HCT116 (cell line): ENCODE data around the gene CPT2. TPM values are rescaled to one million over a fixed set of nuclear protein-coding genes. Genes with fewer than 3 reads are reported as not detected.

Experiments
- ATAC-seq: fragments of 200-7000 bp; cut with Tn5 transposase; 2 replicates; pipeline ENCODE4 v1.9.1; 2020; ENCODE audit warnings: mild to moderate bottlenecking, moderate library complexity
- BruUV-seq: library from RNA; stranded (reverse); fragments of 400-500 nt; replicated peaks from 2 replicates; lab custom pipeline; 2021; lab: Mats Ljungman, UMichigan
- CTCF ChIA-PET: fragments of 300-600 bp; sonication (Branson Sonifier 250); formaldehyde crosslinking; loops from one replicate; lab custom pipeline; 2021; ENCODE audit warnings: antibody characterized with exemption; lab: Charles Lee
- POLR2A ChIA-PET: fragments of 300-600, 350-600 bp; sonication (Branson Sonifier 250); formaldehyde crosslinking; loops from one replicate; lab custom pipeline; 2021; ENCODE audit warnings: antibody characterized with exemption; lab: Charles Lee
- RAD21 ChIA-PET, 2 experiments: fragments of 300-600 bp; sonication (Branson Sonifier 250); formaldehyde crosslinking; loops; one replicate each; lab custom pipeline; 2023; ENCODE audit warnings: low total read pairs in 2 of 2; ENCODE audit not compliant: uncharacterized antibody in 2 of 2, unreplicated experiment in 2 of 2, low non-redundant PET in 1 of 2; lab: Charles Lee
- DNase-seq: peaks from one replicate; pipeline ENCODE4 v3.0.0-alpha.2; 2010; ENCODE audit warnings: low read depth, low spot score
- H2AFZ ChIP-seq: fragments of 200-600 bp; shearing (Covaris generic), sonication (generic); 2 replicates; pipeline ENCODE4 v1.6.1; 2017; ENCODE audit warnings: low read depth, mixed run types, mixed read lengths, antibody characterized with exemption, low read length; ENCODE audit not compliant: poor library complexity, severe bottlenecking
- H3K27ac ChIP-seq: 2 replicates; pipeline ENCODE4 v1.5.1; 2012; ENCODE audit warnings: low read depth, low read length
- H3K27me3 ChIP-seq: fragments of 200-600 bp; sonication (generic); 2 replicates; pipeline ENCODE4 v1.6.1; 2016; ENCODE audit warnings: mixed run types, low read length, mixed read lengths; ENCODE audit not compliant: insufficient read depth
- H3K36me3 ChIP-seq, 2 experiments: fragments of 200-500 bp in 1 of 2; fragments of 200-600 bp in 1 of 2; sonication (Bioruptor generic) in 1 of 2; sonication (generic) in 1 of 2; 2 replicates each; pipeline versions ENCODE4 v1.5.1 to v1.6.1; 2014 to 2016; ENCODE audit warnings: low read length in 2 of 2, inconsistent platforms in 1 of 2, mixed read lengths in 1 of 2, mixed run types in 1 of 2; ENCODE audit not compliant: insufficient read depth in 2 of 2, control insufficient read depth in 1 of 2
- H3K4me1 ChIP-seq, 2 experiments: fragments of 200-600 bp in 1 of 2; sonication (generic) in 1 of 2; 2 replicates each; pipeline versions ENCODE4 v1.5.1 to v1.6.1; 2012 to 2017; ENCODE audit warnings: low read length in 2 of 2, inconsistent platforms in 1 of 2, mild to moderate bottlenecking in 1 of 2, mixed read lengths in 1 of 2, mixed run types in 1 of 2, moderate library complexity in 1 of 2; ENCODE audit not compliant: insufficient read depth in 2 of 2, control insufficient read depth in 1 of 2
- H3K4me2 ChIP-seq: fragments of 200-600 bp; sonication (generic); 2 replicates; pipeline ENCODE4 v1.6.1; 2017; ENCODE audit warnings: mixed run types, low read length, mixed read lengths
- H3K4me3 ChIP-seq, 2 experiments: fragments of 200-600 bp in 1 of 2; sonication (generic) in 1 of 2; replicated peaks in 1 of 2; 2 replicates each; pipeline ENCODE4 v1.5.1; 2011 to 2016; ENCODE audit warnings: low read length in 2 of 2, control low read depth in 1 of 2, low read depth in 1 of 2, mild to moderate bottlenecking in 1 of 2, mixed read lengths in 1 of 2, mixed run types in 1 of 2
- H3K79me2 ChIP-seq: fragments of 200-600 bp; sonication (generic); 2 replicates; pipeline ENCODE4 v1.6.1; 2017; ENCODE audit warnings: mild to moderate bottlenecking, mixed run types, low read length, moderate library complexity, mixed read lengths; ENCODE audit not compliant: insufficient read depth
- H3K9ac ChIP-seq: fragments of 200-600 bp; sonication (generic); 2 replicates; pipeline ENCODE4 v1.6.1; 2016; ENCODE audit warnings: low read length, mixed read lengths
- H3K9me2 ChIP-seq: fragments of 200-600 bp; sonication (generic), shearing (Covaris generic); 2 replicates; pipeline ENCODE4 v1.6.1; 2017; ENCODE audit warnings: mixed run types, mild to moderate bottlenecking, moderate library complexity; ENCODE audit not compliant: insufficient read depth
- H3K9me3 ChIP-seq, 2 experiments: fragments of 200-500 bp in 1 of 2; fragments of 200-600 bp in 1 of 2; sonication (Bioruptor generic) in 1 of 2; sonication (generic) in 1 of 2; 2 replicates each; pipeline ENCODE4 v1.6.1; 2014 to 2017; ENCODE audit warnings: low read length in 2 of 2, mixed read lengths in 2 of 2, inconsistent platforms in 1 of 2, low read depth in 1 of 2, mild to moderate bottlenecking in 1 of 2, mixed run types in 1 of 2, moderate library complexity in 1 of 2; ENCODE audit not compliant: control insufficient read depth in 1 of 2, insufficient read depth in 1 of 2
- H4K20me1 ChIP-seq: fragments of 200-600 bp; sonication (generic), shearing (Covaris generic); 2 replicates; pipeline ENCODE4 v1.6.1; 2017; ENCODE audit warnings: mixed run types, mild to moderate bottlenecking, moderate library complexity; ENCODE audit not compliant: insufficient read depth
- ATF3 ChIP-seq: IDR thresholded peaks from 2 replicates; pipeline ENCODE4 v1.6.1; 2012
- CBX3 ChIP-seq: IDR thresholded peaks from 2 replicates; pipeline ENCODE4 v1.6.1; 2012; ENCODE audit warnings: low read depth
- CEBPB ChIP-seq: IDR thresholded peaks from 2 replicates; pipeline ENCODE4 v1.6.1; 2012; ENCODE audit warnings: low read depth
- MAX ChIP-seq: IDR thresholded peaks from 2 replicates; pipeline ENCODE4 v1.6.1; 2012
- POLR2A ChIP-seq: IDR thresholded peaks from 2 replicates; pipeline ENCODE4 v1.7.0; 2011; ENCODE audit warnings: borderline replicate concordance; ENCODE audit not compliant: insufficient read depth, insufficient read length; ENCODE audit errors: extremely low read depth
- SRF ChIP-seq: IDR thresholded peaks from 2 replicates; pipeline ENCODE4 v1.6.1; 2012; ENCODE audit warnings: low read depth
- ZBTB33 ChIP-seq: IDR thresholded peaks from 2 replicates; pipeline ENCODE4 v1.6.1; 2011; ENCODE audit warnings: mild to moderate bottlenecking, low read length, moderate library complexity; ENCODE audit not compliant: insufficient replicate concordance; ENCODE audit errors: extremely low read depth
- ZNF274 ChIP-seq: fragments of 200-500 bp; sonication (Bioruptor generic); IDR thresholded peaks from 2 replicates; pipeline ENCODE4 v1.6.1; 2014; ENCODE audit warnings: mild to moderate bottlenecking, low read depth, low read length, inconsistent platforms
- intact Hi-C: fragments of 100-400 bp; cut with micrococcal nuclease; formaldehyde crosslinking; loops from 2 replicates; pipeline ENCODE4 v1.10.0; 2022
- total RNA-seq: library from RNA; stranded (reverse); gene quantifications from one replicate; pipeline ENCODE4 v1.2.1, GENCODE V29; 2021; ENCODE audit not compliant: unreplicated experiment

CPT2 gene
- total RNA-seq, 1 experiment from 2014 or later, result 18.1 TPM

- TF ChIP-seq ZBTB33, result no peak
- peak; percentile 25; the same call in 1 of the 2 replicates for TF ChIP-seq MAX
- TF ChIP-seq POLR2A, result peak; percentile 84
- TF ChIP-seq CEBPB, result no peak
- TF ChIP-seq SRF, result peak; percentile 79
- no peak for TF ChIP-seq ZNF274
- no peak for TF ChIP-seq CBX3
Measured at GRCh38 chr1:53196485-53197290, at the start of gene CPT2 (continued).

GRCh38 chr1:53147174-53147573 lies 49.5 kb upstream of the CPT2 start:
- no peak for TF ChIP-seq ATF3
- no peaks in the 10 kb centered on the region for H3K36me3 ChIP-seq
- H3K27ac ChIP-seq, result no peak overlapping the region
- peaks cover 11 to 19% of the 10 kb centered on the region in 2 experiments for H3K4me1 ChIP-seq
- H3K27me3 ChIP-seq, result no peaks in the 10 kb centered on the region
- ATAC-seq, result no peak
- 0 out of 2 replicates have a peak overlapping the region, but pooled peaks have one; percentile 64 for H3K4me2 ChIP-seq
- intact Hi-C loops, result no loop called here
- DNase-seq, result no peak
- no peaks in the 10 kb centered on the region for H3K79me2 ChIP-seq
- ChIA-PET RAD21 (no interaction called here), POLR2A (no interaction called here), CTCF (no interaction called here)
- no TSS peak for BruUV-seq
- H3K9me3 ChIP-seq, result no peaks in the 10 kb centered on the region
- peak overlapping the region; percentile 10 for H2AFZ ChIP-seq
- H3K9me2 ChIP-seq, result no peaks in the 10 kb centered on the region
- H4K20me1 ChIP-seq, result no peaks in the 10 kb centered on the region
- no peak overlapping the region for H3K4me3 ChIP-seq
- no peak overlapping the region for H3K9ac ChIP-seq
